ENCODE measurements around the gene SLC25A11.
A peak's percentile ranks its signal among the peaks of the same experiment; 100 is the strongest.

GRCh38 chr17:4986951-4987766 lies 47.3 kb upstream of the SLC25A11 start, which contains the start of gene CAMTA2:
- peak; percentile 58 to 87 (median 80) for TF ChIP-seq CTCF (IDR thresholded peaks at IDR 0.05)
- peak; percentile 70 to 81 for TF ChIP-seq POLR2A (IDR thresholded peaks at IDR 0.05)

Data from uterus (tissue), 2 donors.